Measurements from ENCODE around the gene GCG. TPM values are rescaled to one million over a fixed set of nuclear protein-coding genes. Genes with fewer than 3 reads are reported as not detected.

The GCG gene
- total RNA-seq, 1 experiment from 2014 or later = 0.31 TPM

DNA sequence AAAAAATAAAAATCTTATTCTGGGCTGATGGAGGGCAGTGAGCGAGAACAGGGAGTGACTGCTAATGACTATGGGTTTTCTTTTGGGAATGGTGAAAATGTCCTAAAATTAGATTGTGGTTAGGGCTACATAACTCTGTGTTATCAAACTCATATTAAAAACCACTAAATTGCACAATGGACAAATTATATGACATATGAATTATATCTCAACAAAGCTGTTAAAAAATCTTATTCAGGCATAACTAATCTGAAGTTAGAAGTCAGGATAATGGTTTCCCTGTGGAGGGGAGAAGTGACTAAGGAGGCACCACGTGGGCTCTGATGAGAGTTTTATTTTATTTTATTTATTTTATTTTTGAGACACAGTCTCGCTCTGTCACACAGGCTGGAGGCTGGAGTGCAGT is 45.9 kb downstream of the GCG start:
- H3K27ac ChIP-seq (ENCODE audit: low read length) = no peak overlapping the region

DNA sequence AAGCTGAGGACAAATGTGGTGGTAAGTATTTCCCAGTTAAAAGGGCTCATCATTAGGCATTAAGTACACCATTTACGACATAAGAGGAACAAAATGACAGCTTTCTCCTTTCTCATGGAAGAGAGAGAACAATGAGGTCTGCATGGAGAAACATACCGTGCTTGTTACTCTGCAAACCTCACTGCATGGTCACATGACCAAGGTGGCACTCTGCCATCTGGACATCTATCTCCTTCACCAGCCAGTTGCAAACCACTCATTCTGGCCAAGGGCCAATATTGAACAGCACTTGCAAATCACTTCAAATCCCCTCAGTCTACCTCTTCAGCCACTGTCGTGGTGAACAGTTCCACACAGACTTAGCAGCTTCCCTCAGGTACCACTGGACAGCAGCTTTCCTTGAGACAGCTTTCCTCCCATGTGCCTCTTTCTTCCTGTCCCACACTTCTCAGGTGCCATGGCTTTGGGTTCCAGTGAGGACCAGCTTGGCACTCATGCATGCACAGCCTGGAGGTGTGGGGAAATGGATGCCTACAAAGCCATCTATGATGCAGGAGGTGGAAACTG is 48.5 kb downstream of the GCG start:
- no TSS peak for BruUV-seq (replicated peaks)
- TF ChIP-seq TCF7L2 (IDR thresholded peaks at IDR 0.05; ENCODE audit: low read depth, low read length) (no peak), POLR2AphosphoS5 (IDR thresholded peaks at IDR 0.05; ENCODE audit: low read depth, low read length) (no peak), SIN3A (IDR thresholded peaks at IDR 0.05; ENCODE audit: borderline replicate concordance, insufficient read depth, low read depth, low read length) (no peak)
- TF ChIP-seq, protein P1, sequence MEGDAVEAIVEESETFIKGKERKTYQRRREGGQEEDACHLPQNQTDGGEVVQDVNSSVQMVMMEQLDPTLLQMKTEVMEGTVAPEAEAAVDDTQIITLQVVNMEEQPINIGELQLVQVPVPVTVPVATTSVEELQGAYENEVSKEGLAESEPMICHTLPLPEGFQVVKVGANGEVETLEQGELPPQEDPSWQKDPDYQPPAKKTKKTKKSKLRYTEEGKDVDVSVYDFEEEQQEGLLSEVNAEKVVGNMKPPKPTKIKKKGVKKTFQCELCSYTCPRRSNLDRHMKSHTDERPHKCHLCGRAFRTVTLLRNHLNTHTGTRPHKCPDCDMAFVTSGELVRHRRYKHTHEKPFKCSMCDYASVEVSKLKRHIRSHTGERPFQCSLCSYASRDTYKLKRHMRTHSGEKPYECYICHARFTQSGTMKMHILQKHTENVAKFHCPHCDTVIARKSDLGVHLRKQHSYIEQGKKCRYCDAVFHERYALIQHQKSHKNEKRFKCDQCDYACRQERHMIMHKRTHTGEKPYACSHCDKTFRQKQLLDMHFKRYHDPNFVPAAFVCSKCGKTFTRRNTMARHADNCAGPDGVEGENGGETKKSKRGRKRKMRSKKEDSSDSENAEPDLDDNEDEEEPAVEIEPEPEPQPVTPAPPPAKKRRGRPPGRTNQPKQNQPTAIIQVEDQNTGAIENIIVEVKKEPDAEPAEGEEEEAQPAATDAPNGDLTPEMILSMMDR (IDR thresholded peaks at IDR 0.05) = no peak
- TF ChIP-seq, protein P2, sequence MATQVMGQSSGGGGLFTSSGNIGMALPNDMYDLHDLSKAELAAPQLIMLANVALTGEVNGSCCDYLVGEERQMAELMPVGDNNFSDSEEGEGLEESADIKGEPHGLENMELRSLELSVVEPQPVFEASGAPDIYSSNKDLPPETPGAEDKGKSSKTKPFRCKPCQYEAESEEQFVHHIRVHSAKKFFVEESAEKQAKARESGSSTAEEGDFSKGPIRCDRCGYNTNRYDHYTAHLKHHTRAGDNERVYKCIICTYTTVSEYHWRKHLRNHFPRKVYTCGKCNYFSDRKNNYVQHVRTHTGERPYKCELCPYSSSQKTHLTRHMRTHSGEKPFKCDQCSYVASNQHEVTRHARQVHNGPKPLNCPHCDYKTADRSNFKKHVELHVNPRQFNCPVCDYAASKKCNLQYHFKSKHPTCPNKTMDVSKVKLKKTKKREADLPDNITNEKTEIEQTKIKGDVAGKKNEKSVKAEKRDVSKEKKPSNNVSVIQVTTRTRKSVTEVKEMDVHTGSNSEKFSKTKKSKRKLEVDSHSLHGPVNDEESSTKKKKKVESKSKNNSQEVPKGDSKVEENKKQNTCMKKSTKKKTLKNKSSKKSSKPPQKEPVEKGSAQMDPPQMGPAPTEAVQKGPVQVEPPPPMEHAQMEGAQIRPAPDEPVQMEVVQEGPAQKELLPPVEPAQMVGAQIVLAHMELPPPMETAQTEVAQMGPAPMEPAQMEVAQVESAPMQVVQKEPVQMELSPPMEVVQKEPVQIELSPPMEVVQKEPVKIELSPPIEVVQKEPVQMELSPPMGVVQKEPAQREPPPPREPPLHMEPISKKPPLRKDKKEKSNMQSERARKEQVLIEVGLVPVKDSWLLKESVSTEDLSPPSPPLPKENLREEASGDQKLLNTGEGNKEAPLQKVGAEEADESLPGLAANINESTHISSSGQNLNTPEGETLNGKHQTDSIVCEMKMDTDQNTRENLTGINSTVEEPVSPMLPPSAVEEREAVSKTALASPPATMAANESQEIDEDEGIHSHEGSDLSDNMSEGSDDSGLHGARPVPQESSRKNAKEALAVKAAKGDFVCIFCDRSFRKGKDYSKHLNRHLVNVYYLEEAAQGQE (IDR thresholded peaks at IDR 0.05; ENCODE audit: insufficient read depth in 1 of 2, low read depth in 2 of 2, low read length in 1 of 2) = no peak
- POLR2A ChIA-PET = no interaction called here
- ATAC-seq = no peak
- Histone ChIP-seq H3K4me3 (ENCODE audit: low read depth in 2 of 2, low read length in 2 of 2) (no peak overlapping the region), H3K36me3 (ENCODE audit: control insufficient read depth, insufficient read depth, low read length) (no peaks in the 10 kb centered on the region), H3K27me3 (ENCODE audit: control insufficient read depth, insufficient read depth, low read length) (no peaks in the 10 kb centered on the region; the same call in 1 of the 2 replicates), H3K27ac (ENCODE audit: low read length) (no peak overlapping the region), H3K9me3 (ENCODE audit: control insufficient read depth, insufficient read depth, low read depth, low read length) (no peaks in the 10 kb centered on the region), H3K4me1 (ENCODE audit: control insufficient read depth, insufficient read depth, low read length) (no peaks in the 10 kb centered on the region)
- intact Hi-C loops (cut with micrococcal nuclease; ENCODE audit: unreplicated experiment) (no loop called here), in situ Hi-C loops (cut with HindIII; ENCODE audit: low pct_unique_long_range_greater_than_20kb, low sequenced_read_pairs) (no loop called here)
- DNase-seq (ENCODE audit: low read depth, low spot score) = no peak
- CTCF ChIA-PET = no interaction called here

More for the DNA sequence above, 45.9 kb downstream of the GCG start:
- ATAC-seq (no peak), DNase-seq (ENCODE audit: low read depth, low spot score) (no peak)
- POLR2A ChIA-PET = no interaction called here
- Histone ChIP-seq H3K27me3 (ENCODE audit: control insufficient read depth, insufficient read depth, low read length) (no peaks in the 10 kb centered on the region), H3K9me3 (ENCODE audit: control insufficient read depth, insufficient read depth, low read depth, low read length) (no peaks in the 10 kb centered on the region), H3K4me3 (ENCODE audit: low read depth in 2 of 2, low read length in 2 of 2) (no peak overlapping the region), H3K4me1 (ENCODE audit: control insufficient read depth, insufficient read depth, low read length) (no peaks in the 10 kb centered on the region), H3K36me3 (ENCODE audit: control insufficient read depth, insufficient read depth, low read length) (no peaks in the 10 kb centered on the region)
- intact Hi-C loops (cut with micrococcal nuclease; ENCODE audit: unreplicated experiment) = no loop called here
- in situ Hi-C loops (cut with HindIII; ENCODE audit: low pct_unique_long_range_greater_than_20kb, low sequenced_read_pairs) = no loop called here
- no TSS peak for BruUV-seq (replicated peaks)
- CTCF ChIA-PET = no interaction called here
- no peak for TF ChIP-seq POLR2AphosphoS5 (IDR thresholded peaks at IDR 0.05; ENCODE audit: low read depth, low read length)
- TF ChIP-seq, protein P1 (IDR thresholded peaks at IDR 0.05) = no peak
- TF ChIP-seq TCF7L2 (IDR thresholded peaks at IDR 0.05; ENCODE audit: low read depth, low read length) = no peak

All from Panc1 (cell line).